HepG2 (cell line): Measurements from ENCODE around the gene MACROD2. TPM values are rescaled to one million over a fixed set of nuclear protein-coding genes. Genes with fewer than 3 reads are reported as not detected.

Experiments used
- ATAC-seq: fragments of 200-7000 bp; cut with Tn5 transposase; 3 replicates; pipeline ENCODE4 v1.9.1; 2020; ENCODE audit warnings: mild to moderate bottlenecking, moderate library complexity
- BruUV-seq: library from RNA; stranded (reverse); fragments of 400-500 nt; replicated peaks from 2 replicates; lab custom pipeline; 2021; lab: Mats Ljungman, UMichigan
- CTCF ChIA-PET: fragments of 300-600 bp; formaldehyde crosslinking; extraction: SDS; loops from one replicate; lab custom pipeline; 2021; ENCODE audit warnings: low total read pairs, inconsistent platforms, low intra/inter-chr PET ratio; lab: Yijun Ruan, JAX
- POLR2A ChIA-PET: fragments of 350-600 bp; sonication (Branson Sonifier 250); formaldehyde crosslinking; loops from one replicate; lab custom pipeline; 2020; ENCODE audit warnings: antibody characterized with exemption, inconsistent platforms; lab: Yijun Ruan, JAX
- DNase-seq: peaks from one replicate; pipeline ENCODE4 v3.0.0-alpha.2; 2015; ENCODE audit warnings: low spot score
- FAIRE-seq: peaks from 3 replicates; lab custom pipeline; 2011; peaks lifted over from hg19 to GRCh38; lab: Jason Lieb, UNC
- H2AFZ ChIP-seq: one replicate; pipeline ENCODE4 v1.6.1; 2011; ENCODE audit warnings: low read length, inconsistent platforms
- H3K27ac ChIP-seq: fragments of 300-600 bp; 3 replicates; pipeline ENCODE4 v1.8.0; 2011; ENCODE audit warnings: mixed run types, mild to moderate bottlenecking, mixed read lengths, low read length, inconsistent platforms; ENCODE audit not compliant: insufficient read depth; ENCODE audit errors: extremely low read length
- H3K27me3 ChIP-seq, 2 experiments: fragments of 200-600 bp in 1 of 2; 2 replicates in 1 of 2; 3 replicates in 1 of 2; pipeline versions ENCODE4 v1.6.0 to v1.8.0; 2011; ENCODE audit warnings: low read length in 2 of 2, mild to moderate bottlenecking in 2 of 2, moderate library complexity in 2 of 2, inconsistent platforms in 1 of 2; ENCODE audit not compliant: insufficient read depth in 2 of 2, control insufficient read depth in 1 of 2
- H3K36me3 ChIP-seq, 2 experiments: fragments of 200-600 bp in 1 of 2; replicated peaks in 1 of 2; 2 replicates in 1 of 2; 3 replicates in 1 of 2; pipeline versions ENCODE4 v1.5.1 to v1.8.0; 2011; ENCODE audit warnings: low read length in 2 of 2, inconsistent platforms in 1 of 2; ENCODE audit not compliant: insufficient read depth in 2 of 2, control insufficient read depth in 1 of 2
- H3K4me1 ChIP-seq: 2 replicates; pipeline ENCODE4 v1.5.1; 2012; ENCODE audit warnings: low read length, inconsistent platforms; ENCODE audit not compliant: insufficient read depth
- H3K4me2 ChIP-seq: 2 replicates; pipeline ENCODE4 v1.6.0; 2011; ENCODE audit warnings: low read depth, low read length, inconsistent platforms
- H3K4me3 ChIP-seq, 3 experiments: fragments of 200-600 bp in 1 of 3; sonication (generic), shearing (Covaris generic) in 1 of 3; replicated peaks in 1 of 3; 2 replicates each; pipeline ENCODE4 v1.5.1; 2011 to 2016; ENCODE audit warnings: low read length in 3 of 3, inconsistent platforms in 2 of 3, low read depth in 2 of 3, mild to moderate bottlenecking in 2 of 3, control low read depth in 1 of 3, mixed read lengths in 1 of 3; ENCODE audit not compliant: insufficient read depth in 1 of 3
- H3K79me2 ChIP-seq: one replicate; pipeline ENCODE4 v1.6.1; 2011; ENCODE audit warnings: low read length, inconsistent platforms; ENCODE audit not compliant: insufficient read depth
- H3K9ac ChIP-seq: 2 replicates; pipeline ENCODE4 v1.6.0; 2011; ENCODE audit warnings: mild to moderate bottlenecking, low read depth, low read length, inconsistent platforms; ENCODE audit not compliant: insufficient read depth
- H3K9me3 ChIP-seq: 2 replicates; pipeline ENCODE4 v1.5.1; 2012; ENCODE audit warnings: mild to moderate bottlenecking, low read length
- H4K20me1 ChIP-seq: 2 replicates; pipeline ENCODE4 v1.6.0; 2011; ENCODE audit warnings: inconsistent platforms, mild to moderate bottlenecking, low read length, moderate library complexity; ENCODE audit not compliant: insufficient read depth
- ATF1 ChIP-seq: IDR thresholded peaks from 2 replicates; pipeline ENCODE4 v1.6.1; 2016; ENCODE audit warnings: mild to moderate bottlenecking, control low read depth
- NFRKB ChIP-seq: fragments of 450-650 bp; IDR thresholded peaks from 2 replicates; pipeline ENCODE4 v1.6.1; 2017
- SRSF4 ChIP-seq: fragments of 200-400 bp; formaldehyde crosslinking; IDR thresholded peaks from one replicate; pipeline ENCODE4 v1.6.1; 2018; ENCODE audit warnings: mild to moderate bottlenecking, low read depth, low read length, moderate library complexity; ENCODE audit not compliant: poor library complexity, severe bottlenecking
- ZNF234 ChIP-seq: sonication (generic); formaldehyde crosslinking; conservative IDR thresholded peaks from 2 replicates; pipeline ENCODE4 v1.5.1; 2020; ENCODE audit warnings: mild to moderate bottlenecking, missing genetic modification reagents
- ZNF260 ChIP-seq: sonication (generic); formaldehyde crosslinking; IDR thresholded peaks from 2 replicates; pipeline ENCODE4 v1.4.0; 2020; ENCODE audit warnings: missing genetic modification reagents, low read depth, mild to moderate bottlenecking, borderline replicate concordance
- ZNF644 ChIP-seq: IDR thresholded peaks from 2 replicates; pipeline ENCODE4 v1.6.1; 2016; ENCODE audit warnings: low read depth
- WGBS: methylation state at CpG from one replicate; pipeline ENCODE4 v1.1.6; 2017; ENCODE audit warnings: low lambda C conversion rate; 5-methylcytosine and 5-hydroxymethylcytosine counted together
- in situ Hi-C: cut with HindIII; loops from 2 replicates; pipeline ENCODE4 v1.10.0; 2017; ENCODE audit warnings: low pct_unique_long_range_greater_than_20kb; ENCODE audit not compliant: extremely low pct_ligation_motif_present
- intact Hi-C: fragments of 100-400 bp; cut with micrococcal nuclease; formaldehyde crosslinking; loops from one replicate; pipeline ENCODE4 v1.10.0; 2022; ENCODE audit not compliant: unreplicated experiment
- polyA plus RNA-seq, 8 experiments: library from polyadenylated mRNA; depleted of rRNA in 3 of 8; stranded (reverse) in 7 of 8; unstranded in 1 of 8; fragments of >200 nt; fragmentation: Illumina TruSeq in 4 of 8; extraction: Trizol in 4 of 8; gene quantifications; 2 replicates each; pipeline versions ENCODE4 v1.2.1 to v1.2.3, GENCODE V29; 2011 to 2016; ENCODE audit warnings: low read depth in 4 of 8, missing spikeins in 1 of 8, mixed read lengths in 1 of 8; ENCODE audit not compliant: insufficient read depth in 1 of 8
- total RNA-seq, 5 experiments: library from RNA; depleted of rRNA; stranded (reverse); fragments of >200 nt; fragmentation: Illumina TruSeq; extraction: Trizol; gene quantifications; 2 replicates each; pipeline ENCODE4 v1.2.3, GENCODE V29; 2016; ENCODE audit warnings: low read depth in 1 of 5
- TF ChIP-seq, protein P1 (sequence below): sonication (generic); formaldehyde crosslinking; IDR thresholded peaks from 2 replicates; pipeline ENCODE4 v1.8.0; 2022; ENCODE audit warnings: mild to moderate bottlenecking, missing genetic modification reagents; ENCODE audit not compliant: insufficient replicate concordance
- TF ChIP-seq, protein P2 (sequence below), 2 experiments: sonication (generic) in 1 of 2; formaldehyde crosslinking in 1 of 2; IDR thresholded peaks; 2 replicates each; pipeline versions ENCODE4 v1.5.1 to v1.6.1; 2011 to 2020; ENCODE audit warnings: borderline replicate concordance in 1 of 2, low read depth in 1 of 2, low read length in 1 of 2, mild to moderate bottlenecking in 1 of 2, missing genetic modification reagents in 1 of 2, moderate library complexity in 1 of 2

MACROD2 gene
- total and polyA plus RNA-seq, 2 of the 13 experiments (the other 11 are each of a cell fraction or from before 2014, with no cell fraction given), result 0.13 to 0.51 TPM

DNA sequence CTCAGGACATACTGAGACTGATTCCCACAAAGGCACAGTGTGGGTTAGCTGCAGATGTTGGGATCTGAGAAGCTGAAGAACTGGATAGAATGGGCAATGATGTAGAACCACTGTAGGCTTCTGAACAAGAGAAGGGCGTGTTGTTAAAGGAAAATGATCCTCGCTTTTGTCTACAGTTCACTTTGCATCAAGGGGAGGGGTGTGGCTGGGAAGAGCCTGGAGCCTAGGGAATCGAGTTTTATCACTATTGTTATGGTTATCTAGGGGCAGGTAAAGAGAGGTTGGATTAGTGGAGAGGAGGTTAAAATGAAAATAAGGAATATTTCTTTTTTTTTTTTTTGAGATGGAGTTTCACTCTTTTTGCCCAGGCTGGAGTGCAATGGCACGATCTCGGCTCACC, 1809.8 kb downstream of the MACROD2 start:
- H3K4me1 ChIP-seq, result no peaks in the 10 kb centered on the region
- no TSS peak for BruUV-seq
- H3K4me3 ChIP-seq, result no peak overlapping the region
- no peak for DNase-seq
- no peaks in the 10 kb centered on the region for H3K27me3 ChIP-seq
- FAIRE-seq, result no peak
- peaks cover 80% of the 10 kb centered on the region for H3K9me3 ChIP-seq
- no peaks in the 10 kb centered on the region for H4K20me1 ChIP-seq
- no peak overlapping the region for H3K4me2 ChIP-seq
- no peak overlapping the region for H2AFZ ChIP-seq
- H3K79me2 ChIP-seq, result no peaks in the 10 kb centered on the region
- no peak for ATAC-seq
- CTCF ChIA-PET, result no interaction called here
- no peaks in the 10 kb centered on the region for H3K36me3 ChIP-seq
- TF ChIP-seq ZNF644 (CRISPR knock-in tag), result no peak
- no peak for TF ChIP-seq SRSF4
- TF ChIP-seq NFRKB, result no peak
- no peak for TF ChIP-seq ZNF234 (CRISPR knock-in tag)
- no peak for TF ChIP-seq ATF1 (CRISPR knock-in tag)
- TF ChIP-seq, protein P1, sequence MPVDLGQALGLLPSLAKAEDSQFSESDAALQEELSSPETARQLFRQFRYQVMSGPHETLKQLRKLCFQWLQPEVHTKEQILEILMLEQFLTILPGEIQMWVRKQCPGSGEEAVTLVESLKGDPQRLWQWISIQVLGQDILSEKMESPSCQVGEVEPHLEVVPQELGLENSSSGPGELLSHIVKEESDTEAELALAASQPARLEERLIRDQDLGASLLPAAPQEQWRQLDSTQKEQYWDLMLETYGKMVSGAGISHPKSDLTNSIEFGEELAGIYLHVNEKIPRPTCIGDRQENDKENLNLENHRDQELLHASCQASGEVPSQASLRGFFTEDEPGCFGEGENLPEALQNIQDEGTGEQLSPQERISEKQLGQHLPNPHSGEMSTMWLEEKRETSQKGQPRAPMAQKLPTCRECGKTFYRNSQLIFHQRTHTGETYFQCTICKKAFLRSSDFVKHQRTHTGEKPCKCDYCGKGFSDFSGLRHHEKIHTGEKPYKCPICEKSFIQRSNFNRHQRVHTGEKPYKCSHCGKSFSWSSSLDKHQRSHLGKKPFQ, result no peak
- TF ChIP-seq, protein P2, sequence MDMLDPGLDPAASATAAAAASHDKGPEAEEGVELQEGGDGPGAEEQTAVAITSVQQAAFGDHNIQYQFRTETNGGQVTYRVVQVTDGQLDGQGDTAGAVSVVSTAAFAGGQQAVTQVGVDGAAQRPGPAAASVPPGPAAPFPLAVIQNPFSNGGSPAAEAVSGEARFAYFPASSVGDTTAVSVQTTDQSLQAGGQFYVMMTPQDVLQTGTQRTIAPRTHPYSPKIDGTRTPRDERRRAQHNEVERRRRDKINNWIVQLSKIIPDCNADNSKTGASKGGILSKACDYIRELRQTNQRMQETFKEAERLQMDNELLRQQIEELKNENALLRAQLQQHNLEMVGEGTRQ (IDR thresholded peaks at IDR 0.05; ENCODE audit: low read depth, low read length), result no peak
- TF ChIP-seq, protein P2 (CRISPR knock-in tag; IDR thresholded peaks at IDR 0.05; ENCODE audit: borderline replicate concordance), result 0 out of 2 replicates have a peak, but pooled peaks have one; percentile 21
- TF ChIP-seq ZNF260, result no peak
- POLR2A ChIA-PET, result no interaction called here
- H3K9ac ChIP-seq, result no peak overlapping the region
- 26% methylated on average over 5 of the region's 5 CpGs for WGBS
- in situ Hi-C loops, result no loop called here
- intact Hi-C loops, result no loop called here
- no peak overlapping the region for H3K27ac ChIP-seq
